ENCODE results near the gene GPC4.

DNA sequence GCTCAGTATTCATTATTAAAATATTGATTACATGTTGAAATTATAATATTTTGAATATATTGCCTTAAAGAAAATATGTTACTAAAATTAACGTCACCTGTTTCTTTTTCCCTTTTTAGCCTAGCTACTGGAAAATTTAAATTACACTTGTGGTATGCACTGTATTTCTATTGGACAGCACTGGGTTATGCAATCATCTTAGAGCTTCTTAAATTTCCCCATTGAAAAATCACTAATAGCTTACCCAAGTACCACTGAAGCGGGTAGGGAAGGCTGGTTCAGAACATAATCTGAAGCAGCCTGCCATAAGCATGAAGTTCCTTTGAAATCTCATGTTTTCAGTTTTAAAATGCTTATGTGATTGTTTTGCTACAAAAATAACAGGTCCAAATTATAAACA, 147.7 kb downstream of the GPC4 start:
- TF ChIP-seq, protein P1, sequence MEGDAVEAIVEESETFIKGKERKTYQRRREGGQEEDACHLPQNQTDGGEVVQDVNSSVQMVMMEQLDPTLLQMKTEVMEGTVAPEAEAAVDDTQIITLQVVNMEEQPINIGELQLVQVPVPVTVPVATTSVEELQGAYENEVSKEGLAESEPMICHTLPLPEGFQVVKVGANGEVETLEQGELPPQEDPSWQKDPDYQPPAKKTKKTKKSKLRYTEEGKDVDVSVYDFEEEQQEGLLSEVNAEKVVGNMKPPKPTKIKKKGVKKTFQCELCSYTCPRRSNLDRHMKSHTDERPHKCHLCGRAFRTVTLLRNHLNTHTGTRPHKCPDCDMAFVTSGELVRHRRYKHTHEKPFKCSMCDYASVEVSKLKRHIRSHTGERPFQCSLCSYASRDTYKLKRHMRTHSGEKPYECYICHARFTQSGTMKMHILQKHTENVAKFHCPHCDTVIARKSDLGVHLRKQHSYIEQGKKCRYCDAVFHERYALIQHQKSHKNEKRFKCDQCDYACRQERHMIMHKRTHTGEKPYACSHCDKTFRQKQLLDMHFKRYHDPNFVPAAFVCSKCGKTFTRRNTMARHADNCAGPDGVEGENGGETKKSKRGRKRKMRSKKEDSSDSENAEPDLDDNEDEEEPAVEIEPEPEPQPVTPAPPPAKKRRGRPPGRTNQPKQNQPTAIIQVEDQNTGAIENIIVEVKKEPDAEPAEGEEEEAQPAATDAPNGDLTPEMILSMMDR (conservative IDR thresholded peaks at IDR 0.05; ENCODE audit: low read depth, low read length) = no peak
- no peak for TF ChIP-seq EZH2 (IDR thresholded peaks at IDR 0.05; ENCODE audit: borderline replicate concordance, low read depth, low read length, poor library complexity, severe bottlenecking)

Data from A673 (cell line).